22Rv1 (cell line): ENCODE results near the gene ZNF561.
A peak's percentile ranks its signal among the peaks of the same experiment; 100 is the strongest.
"Not testable (repeated sequence)": the region's sequence is repeated elsewhere in the genome, so short reads cannot be mapped to it uniquely, and the experiment has no call there.

Experiments used
- H3K27ac ChIP-seq: fragments of 450-650 bp; 2 replicates; pipeline ENCODE4 v1.5.1; 2017
- ZFX ChIP-seq: fragments of 450-650 bp; IDR thresholded peaks from 2 replicates; pipeline ENCODE4 v1.6.1; 2017; ENCODE audit warnings: antibody characterized with exemption, borderline replicate concordance
- TF ChIP-seq, protein P1 (sequence below): fragments of 450-650 bp; IDR thresholded peaks from 2 replicates; pipeline ENCODE4 v1.5.1; 2017; ENCODE audit warnings: mild to moderate bottlenecking

ZNF561 gene

DNA sequence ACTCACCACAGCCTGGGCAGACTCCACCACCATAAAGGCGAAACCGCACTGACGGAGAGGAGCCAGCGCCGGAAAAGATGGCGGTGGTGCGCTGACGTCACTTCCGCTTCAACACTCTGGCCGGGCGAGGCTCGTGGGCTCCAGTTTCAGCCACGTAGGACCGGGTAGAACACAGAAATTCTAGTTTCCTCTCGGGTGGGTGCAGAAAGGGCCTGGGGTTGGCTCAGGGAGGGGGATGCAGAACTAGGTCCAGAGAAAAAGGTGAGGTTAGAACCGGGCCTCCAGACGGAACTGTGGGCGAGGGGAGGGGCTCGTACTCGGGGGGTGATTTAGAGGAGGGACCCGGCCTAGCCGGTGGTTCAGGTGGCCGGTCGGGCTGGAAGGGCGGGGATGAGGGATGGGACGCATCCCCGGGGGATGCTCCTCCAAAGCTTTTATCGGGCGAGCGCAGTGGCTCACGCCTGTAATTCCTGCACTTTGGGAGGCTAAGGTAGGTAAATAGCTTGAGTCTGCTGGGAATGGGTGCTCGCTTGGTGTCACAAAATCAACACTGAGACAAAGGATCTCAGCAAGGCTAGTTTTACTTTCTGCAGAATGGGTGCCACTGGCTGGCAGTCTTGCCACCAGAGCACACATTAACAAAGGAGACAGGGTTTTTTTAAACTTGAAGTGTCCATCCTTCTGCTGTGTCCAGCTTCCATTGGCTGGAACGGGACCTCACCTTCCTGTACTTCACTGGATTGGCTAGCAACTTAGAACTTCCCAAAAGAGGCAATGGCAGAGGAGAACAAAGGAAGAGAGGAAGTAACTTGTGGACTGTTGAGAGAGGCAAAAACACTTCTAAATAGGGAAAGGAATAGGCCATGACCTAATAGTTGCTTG is at the start of gene ZNF561:
Gene ZNF561 (minus strand): TSS at position 77 of the 882 bp plus-strand sequence. CDS start 1,776 bp downstream, outside the sequence.
- peak within 1 kb of the TSS; percentile 93 for H3K27ac ChIP-seq

DNA sequence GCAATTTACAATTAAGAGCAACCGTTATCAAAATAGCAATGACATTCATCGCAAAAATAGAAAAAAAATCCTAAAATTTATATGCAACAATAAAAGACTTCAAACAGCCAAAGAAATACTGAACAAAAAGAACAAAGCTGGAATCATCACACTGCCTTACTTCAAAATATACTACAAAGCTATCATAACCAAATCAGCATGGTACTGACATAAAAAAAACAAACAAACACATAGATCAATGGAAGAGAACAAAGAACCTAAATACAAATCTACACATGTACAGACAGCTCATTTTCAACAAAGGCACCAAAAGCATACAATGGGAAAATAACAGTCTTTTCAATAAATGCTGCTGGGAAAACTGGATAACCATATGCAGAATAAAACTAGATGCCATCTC is 47.5 kb upstream of the ZNF561 start:
- TF ChIP-seq, protein P1, sequence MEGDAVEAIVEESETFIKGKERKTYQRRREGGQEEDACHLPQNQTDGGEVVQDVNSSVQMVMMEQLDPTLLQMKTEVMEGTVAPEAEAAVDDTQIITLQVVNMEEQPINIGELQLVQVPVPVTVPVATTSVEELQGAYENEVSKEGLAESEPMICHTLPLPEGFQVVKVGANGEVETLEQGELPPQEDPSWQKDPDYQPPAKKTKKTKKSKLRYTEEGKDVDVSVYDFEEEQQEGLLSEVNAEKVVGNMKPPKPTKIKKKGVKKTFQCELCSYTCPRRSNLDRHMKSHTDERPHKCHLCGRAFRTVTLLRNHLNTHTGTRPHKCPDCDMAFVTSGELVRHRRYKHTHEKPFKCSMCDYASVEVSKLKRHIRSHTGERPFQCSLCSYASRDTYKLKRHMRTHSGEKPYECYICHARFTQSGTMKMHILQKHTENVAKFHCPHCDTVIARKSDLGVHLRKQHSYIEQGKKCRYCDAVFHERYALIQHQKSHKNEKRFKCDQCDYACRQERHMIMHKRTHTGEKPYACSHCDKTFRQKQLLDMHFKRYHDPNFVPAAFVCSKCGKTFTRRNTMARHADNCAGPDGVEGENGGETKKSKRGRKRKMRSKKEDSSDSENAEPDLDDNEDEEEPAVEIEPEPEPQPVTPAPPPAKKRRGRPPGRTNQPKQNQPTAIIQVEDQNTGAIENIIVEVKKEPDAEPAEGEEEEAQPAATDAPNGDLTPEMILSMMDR = no peak
- no peak for TF ChIP-seq ZFX
- H3K27ac ChIP-seq = no peak overlapping the region

More for the DNA sequence above, at the start of gene ZNF561:
- TF ChIP-seq, protein P1 = no peak
- TF ChIP-seq ZFX = no peak

DNA sequence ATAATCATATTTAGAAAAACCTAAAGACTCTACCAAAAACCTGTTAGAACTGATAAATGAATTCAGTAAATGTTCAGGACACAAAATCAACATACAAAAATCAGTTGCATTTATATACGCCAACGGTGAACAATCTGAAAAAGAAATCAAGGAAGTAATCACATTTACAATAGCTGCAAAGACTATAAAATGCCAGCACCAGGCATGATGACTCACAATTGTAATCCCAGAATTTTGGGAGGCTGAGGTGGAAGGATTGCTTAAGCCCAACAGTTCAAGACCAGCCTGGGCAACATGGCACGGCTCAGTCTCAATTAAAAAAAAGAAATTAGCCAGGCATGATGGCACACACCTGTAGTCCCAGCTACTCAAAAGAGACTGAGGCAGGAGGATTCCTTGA is 46.9 kb upstream of the ZNF561 start:
- H3K27ac ChIP-seq = no peak overlapping the region
- no peak for TF ChIP-seq ZFX
- TF ChIP-seq, protein P1 = no peak

DNA sequence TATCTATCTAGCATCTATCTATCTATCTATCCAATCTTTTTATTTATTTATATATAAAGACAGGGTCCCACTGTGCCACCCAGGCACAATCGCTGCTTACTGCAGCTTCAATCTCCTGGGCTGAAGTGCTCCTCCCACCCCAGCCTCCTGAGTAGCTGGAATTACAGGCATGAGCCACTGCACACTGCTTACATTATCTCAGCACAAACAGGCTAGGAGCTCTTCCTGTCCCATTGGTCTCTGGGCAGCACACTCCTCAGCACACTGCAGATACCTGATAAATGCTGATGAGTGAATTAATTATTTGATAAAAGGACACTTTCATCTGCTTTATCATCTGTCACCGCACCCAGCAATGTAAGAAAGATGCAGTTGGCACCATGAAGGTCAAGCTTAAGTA is 37.7 kb upstream of the ZNF561 start:
- no peak overlapping the region for H3K27ac ChIP-seq
- TF ChIP-seq ZFX = no peak
- TF ChIP-seq, protein P1 = no peak

DNA sequence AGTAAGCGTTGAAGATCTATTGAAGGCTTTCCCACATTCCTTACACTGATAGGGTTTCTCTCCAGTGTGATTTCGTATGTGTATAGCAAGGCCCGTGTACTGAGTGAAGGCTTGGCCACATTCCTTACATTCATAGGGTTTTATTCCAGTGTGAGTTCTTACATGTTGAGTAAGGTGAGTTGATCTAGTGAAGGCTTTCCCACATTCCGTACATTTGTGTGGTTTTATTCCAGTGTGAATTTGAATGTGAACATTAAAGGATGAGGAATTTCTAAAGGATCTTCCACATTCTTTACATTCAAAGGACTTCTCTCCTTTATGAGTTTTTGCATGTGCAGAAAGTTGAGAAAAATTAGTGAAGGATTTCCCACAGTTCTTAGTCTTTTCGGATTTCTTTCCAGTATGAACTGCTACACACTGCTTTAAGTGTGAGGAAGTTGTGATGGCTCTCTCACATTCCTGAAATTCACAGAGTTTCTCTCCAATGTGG is 32.1 kb upstream of the ZNF561 start:
- H3K27ac ChIP-seq = not testable (repeated sequence)

DNA sequence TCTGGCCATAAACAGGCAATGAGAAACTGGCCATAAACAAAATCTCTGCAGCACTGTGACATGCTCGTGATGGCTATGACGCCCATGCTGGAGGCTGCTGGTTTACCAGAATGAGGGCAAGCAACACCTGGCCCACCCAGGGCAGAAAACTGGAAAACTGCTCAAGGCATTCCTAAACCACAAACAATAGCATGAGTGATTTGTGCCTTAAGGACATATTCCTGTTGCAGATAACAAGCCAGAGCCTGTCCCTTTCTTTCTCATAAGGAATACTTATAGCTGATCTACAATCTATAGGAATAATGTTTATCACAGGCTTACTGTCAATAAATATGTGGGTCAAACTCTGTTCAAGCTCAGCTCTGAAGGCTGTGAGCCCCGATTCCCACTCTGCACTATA is 30.4 kb upstream of the ZNF561 start:
- not testable (repeated sequence) for H3K27ac ChIP-seq

DNA sequence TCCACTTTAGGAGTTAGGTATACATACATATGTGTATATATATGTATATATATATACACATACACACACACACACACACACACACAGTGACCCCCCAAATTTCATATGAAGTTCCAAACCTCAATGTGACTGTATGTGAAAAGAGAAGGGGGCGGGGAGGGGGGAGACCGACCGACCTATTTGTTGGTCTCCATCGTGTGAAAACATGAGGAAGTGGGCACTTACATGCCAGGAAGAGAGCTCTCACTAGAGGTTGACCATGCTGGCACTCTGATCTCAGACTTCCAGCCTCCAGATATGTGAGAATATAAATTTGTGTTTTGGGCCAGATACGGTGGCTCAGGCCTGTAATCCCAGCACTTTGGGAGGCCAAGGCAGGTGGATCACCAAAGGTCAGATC is 29.3 kb upstream of the ZNF561 start:
- TF ChIP-seq, protein P1 = no peak
- no peak for TF ChIP-seq ZFX
- no peak overlapping the region for H3K27ac ChIP-seq

DNA sequence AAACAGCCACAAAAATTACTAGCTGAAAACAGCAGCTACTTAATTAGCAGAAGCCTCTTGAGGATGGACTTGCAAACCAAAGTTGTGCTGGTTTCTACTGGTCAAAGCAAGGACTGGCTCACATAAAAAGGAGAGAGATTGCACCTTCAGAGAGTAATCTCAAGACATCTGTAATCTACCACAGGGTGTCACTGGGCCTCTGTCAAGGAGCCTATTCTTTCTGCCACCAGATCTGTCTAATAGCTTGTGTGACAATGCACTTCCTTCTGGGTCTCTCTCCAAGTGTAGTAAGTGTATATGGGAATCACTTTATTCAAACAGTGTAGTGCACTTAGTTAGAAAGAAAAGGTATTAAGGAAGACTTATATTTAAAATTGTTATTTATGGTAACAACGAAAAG is 24.4 kb upstream of the ZNF561 start:
- H3K27ac ChIP-seq = no peak overlapping the region
- TF ChIP-seq ZFX = no peak
- TF ChIP-seq, protein P1 = no peak
